Measurements from ENCODE around the gene MYO18A.

The MYO18A gene

DNA sequence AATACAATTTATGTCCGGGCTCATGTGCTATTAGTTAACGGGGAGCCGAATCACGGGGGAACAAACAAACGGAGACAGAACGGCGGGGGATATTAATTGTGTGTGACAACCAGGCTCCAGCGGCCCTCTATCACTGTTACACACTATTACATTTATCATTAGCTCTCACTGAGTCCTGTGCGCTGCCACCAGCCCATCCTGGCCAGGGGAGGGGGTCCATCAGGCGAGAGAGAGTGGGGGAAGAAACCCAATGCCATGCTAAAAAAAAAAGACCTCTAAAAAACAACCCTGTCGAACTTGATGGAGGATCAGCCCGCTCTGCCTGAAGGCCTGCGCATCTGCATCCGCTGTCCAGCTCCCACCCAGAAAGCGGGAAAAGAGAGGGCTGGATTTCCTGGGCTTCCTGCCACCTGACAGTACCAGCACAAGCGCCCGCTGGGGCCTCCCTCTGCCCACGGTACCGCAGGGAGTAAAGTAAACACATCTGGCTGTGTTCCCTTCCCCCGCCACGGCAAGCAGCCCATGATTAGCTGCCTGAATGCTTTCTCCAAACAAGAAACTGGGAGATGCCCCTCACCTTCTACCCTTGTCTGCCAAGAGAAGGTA, 95.6 kb downstream of the MYO18A start (continued):
- TF ChIP-seq ZNF18 (tag by site-specific recombination; IDR thresholded peaks at IDR 0.05) (no peak), KLF10 (tag by site-specific recombination; IDR thresholded peaks at IDR 0.05) (no peak), GLI2 (tag by site-specific recombination; IDR thresholded peaks at IDR 0.05; ENCODE audit: borderline replicate concordance, low read depth) (no peak), EGR2 (tag by site-specific recombination; IDR thresholded peaks at IDR 0.05; ENCODE audit: low read depth) (peak; percentile 86), ZXDB (tag by site-specific recombination; IDR thresholded peaks at IDR 0.05) (no peak), ZNF341 (tag by site-specific recombination; IDR thresholded peaks at IDR 0.05; ENCODE audit: low read depth) (0 out of 2 replicates have a peak, but pooled peaks have one; percentile 14), ZNF792 (tag by site-specific recombination; IDR thresholded peaks at IDR 0.05) (no peak), TRIM28 (IDR thresholded peaks at IDR 0.05; ENCODE audit: borderline replicate concordance, low read length) (no peak), ZNF423 (tag by site-specific recombination; IDR thresholded peaks at IDR 0.05) (peak; percentile 50; the same call in 1 of the 2 replicates), ZNF140 (tag by site-specific recombination; IDR thresholded peaks at IDR 0.05) (no peak), ZFP41 (tag by site-specific recombination; IDR thresholded peaks at IDR 0.05; ENCODE audit: borderline replicate concordance) (no peak), ZNF701 (tag by site-specific recombination; IDR thresholded peaks at IDR 0.05) (no peak), ZNF335 (tag by site-specific recombination; conservative IDR thresholded peaks at IDR 0.05) (peak; percentile 40; the same call in 1 of the 2 replicates), BCL6B (tag by site-specific recombination; IDR thresholded peaks at IDR 0.05) (no peak), ZNF146 (tag by site-specific recombination; IDR thresholded peaks at IDR 0.05) (no peak), KLF7 (tag by site-specific recombination; IDR thresholded peaks at IDR 0.05; ENCODE audit: borderline replicate concordance) (no peak), MYNN (tag by site-specific recombination; IDR thresholded peaks at IDR 0.05; ENCODE audit: borderline replicate concordance) (no peak), ZNF777 (tag by site-specific recombination; IDR thresholded peaks at IDR 0.05; ENCODE audit: borderline replicate concordance) (no peak), ZNF148 (tag by site-specific recombination; IDR thresholded peaks at IDR 0.05; ENCODE audit: borderline replicate concordance) (no peak), ZNF837 (tag by site-specific recombination; IDR thresholded peaks at IDR 0.05) (no peak), GLI4 (tag by site-specific recombination; IDR thresholded peaks at IDR 0.05) (no peak), ZNF175 (tag by site-specific recombination; IDR thresholded peaks at IDR 0.05) (no peak), ZBTB11 (tag by site-specific recombination; conservative IDR thresholded peaks at IDR 0.05; ENCODE audit: low read depth) (peak; percentile 89), ZNF449 (tag by site-specific recombination; IDR thresholded peaks at IDR 0.05) (no peak), ZEB2 (tag by site-specific recombination; IDR thresholded peaks at IDR 0.05) (no peak), REPIN1 (tag by site-specific recombination; IDR thresholded peaks at IDR 0.05; ENCODE audit: low read depth) (no peak)
- TF ChIP-seq, protein P1, sequence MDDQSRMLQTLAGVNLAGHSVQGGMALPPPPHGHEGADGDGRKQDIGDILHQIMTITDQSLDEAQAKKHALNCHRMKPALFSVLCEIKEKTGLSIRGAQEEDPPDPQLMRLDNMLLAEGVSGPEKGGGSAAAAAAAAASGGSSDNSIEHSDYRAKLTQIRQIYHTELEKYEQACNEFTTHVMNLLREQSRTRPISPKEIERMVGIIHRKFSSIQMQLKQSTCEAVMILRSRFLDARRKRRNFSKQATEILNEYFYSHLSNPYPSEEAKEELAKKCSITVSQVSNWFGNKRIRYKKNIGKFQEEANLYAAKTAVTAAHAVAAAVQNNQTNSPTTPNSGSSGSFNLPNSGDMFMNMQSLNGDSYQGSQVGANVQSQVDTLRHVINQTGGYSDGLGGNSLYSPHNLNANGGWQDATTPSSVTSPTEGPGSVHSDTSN (CRISPR knock-in tag; IDR thresholded peaks at IDR 0.05) = no peak
- TF ChIP-seq, protein P2, sequence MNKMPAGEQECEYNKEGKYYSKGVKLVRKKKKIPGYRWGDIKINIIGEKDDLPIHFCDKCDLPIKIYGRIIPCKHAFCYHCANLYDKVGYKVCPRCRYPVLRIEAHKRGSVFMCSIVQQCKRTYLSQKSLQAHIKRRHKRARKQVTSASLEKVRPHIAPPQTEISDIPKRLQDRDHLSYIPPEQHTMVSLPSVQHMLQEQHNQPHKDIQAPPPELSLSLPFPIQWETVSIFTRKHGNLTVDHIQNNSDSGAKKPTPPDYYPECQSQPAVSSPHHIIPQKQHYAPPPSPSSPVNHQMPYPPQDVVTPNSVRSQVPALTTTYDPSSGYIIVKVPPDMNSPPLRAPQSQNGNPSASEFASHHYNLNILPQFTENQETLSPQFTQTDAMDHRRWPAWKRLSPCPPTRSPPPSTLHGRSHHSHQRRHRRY (tag by site-specific recombination; IDR thresholded peaks at IDR 0.05) = no peak

All from HEK293 (cell line).